Occipital lobe (tissue), 2 donors: ENCODE data around the gene GPR155. TPM values are rescaled to one million over a fixed set of nuclear protein-coding genes. Genes with fewer than 3 reads are reported as not detected.
A peak's percentile ranks its signal among the peaks of the same experiment; 100 is the strongest.

Source experiments
- DNase-seq: peaks from one replicate; lab custom pipeline; 2025; lab: John Stamatoyannopoulos, UW
- total RNA-seq: library from RNA; depleted of rRNA; stranded (reverse); fragments of >200 nt; gene quantifications from one replicate; pipeline ENCODE4 v1.2.3, GENCODE V29; 2014

Gene GPR155, protein sequence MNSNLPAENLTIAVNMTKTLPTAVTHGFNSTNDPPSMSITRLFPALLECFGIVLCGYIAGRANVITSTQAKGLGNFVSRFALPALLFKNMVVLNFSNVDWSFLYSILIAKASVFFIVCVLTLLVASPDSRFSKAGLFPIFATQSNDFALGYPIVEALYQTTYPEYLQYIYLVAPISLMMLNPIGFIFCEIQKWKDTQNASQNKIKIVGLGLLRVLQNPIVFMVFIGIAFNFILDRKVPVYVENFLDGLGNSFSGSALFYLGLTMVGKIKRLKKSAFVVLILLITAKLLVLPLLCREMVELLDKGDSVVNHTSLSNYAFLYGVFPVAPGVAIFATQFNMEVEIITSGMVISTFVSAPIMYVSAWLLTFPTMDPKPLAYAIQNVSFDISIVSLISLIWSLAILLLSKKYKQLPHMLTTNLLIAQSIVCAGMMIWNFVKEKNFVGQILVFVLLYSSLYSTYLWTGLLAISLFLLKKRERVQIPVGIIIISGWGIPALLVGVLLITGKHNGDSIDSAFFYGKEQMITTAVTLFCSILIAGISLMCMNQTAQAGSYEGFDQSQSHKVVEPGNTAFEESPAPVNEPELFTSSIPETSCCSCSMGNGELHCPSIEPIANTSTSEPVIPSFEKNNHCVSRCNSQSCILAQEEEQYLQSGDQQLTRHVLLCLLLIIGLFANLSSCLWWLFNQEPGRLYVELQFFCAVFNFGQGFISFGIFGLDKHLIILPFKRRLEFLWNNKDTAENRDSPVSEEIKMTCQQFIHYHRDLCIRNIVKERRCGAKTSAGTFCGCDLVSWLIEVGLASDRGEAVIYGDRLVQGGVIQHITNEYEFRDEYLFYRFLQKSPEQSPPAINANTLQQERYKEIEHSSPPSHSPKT
- total RNA-seq = 15.6 TPM

- peak; percentile 64 for DNase-seq
Observed at GRCh38 chr2:174486563-174487107, at the start of gene GPR155. GPR155 (minus strand) TSS chr2:174487029; CDS start chr2:174481956, 5,073 bp downstream.

GRCh38 chr2:174535757-174536703, 49.2 kb upstream of the GPR155 start:
- no peak for DNase-seq

DNA sequence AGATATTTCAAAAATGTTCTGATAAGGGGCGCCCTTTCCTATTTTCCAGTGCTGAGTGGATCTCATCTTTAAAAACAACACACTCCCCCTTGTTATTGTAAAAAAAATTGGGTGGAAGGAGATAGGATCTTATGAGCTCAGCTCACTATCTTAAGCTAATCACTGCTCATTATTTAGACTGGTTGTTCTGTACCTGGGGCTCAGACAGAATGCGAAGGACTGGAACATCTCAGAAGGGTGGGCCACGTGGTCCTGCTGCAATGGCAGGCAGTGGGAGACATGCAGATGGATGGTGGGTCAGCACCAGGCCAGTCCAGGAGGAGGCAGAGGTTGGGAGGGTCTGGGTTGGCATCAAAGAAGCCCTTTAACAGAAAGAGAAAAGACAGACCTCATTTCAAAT, 48.3 kb upstream of the GPR155 start:
- no peak for DNase-seq

DNA sequence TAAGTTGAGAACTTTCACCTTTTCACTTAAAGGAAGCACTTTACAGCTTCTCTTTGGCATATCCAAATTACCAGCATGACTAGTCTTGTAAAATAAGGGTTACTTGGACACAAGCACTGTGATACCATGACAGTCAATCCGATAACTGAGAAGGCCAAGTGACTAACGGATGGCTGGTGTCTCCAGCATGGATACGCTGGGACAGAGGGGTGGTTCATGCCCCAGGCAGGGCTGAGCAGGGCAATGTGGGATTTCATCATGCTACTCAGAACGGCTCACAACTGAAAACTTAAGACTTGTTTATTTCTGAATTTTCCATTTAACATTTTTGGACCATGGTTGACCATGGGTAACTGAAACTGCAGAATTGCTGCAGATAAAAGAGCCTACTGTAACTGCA, 43.1 kb upstream of the GPR155 start:
- DNase-seq = no peak

GRCh38 chr2:174527959-174528358, 41.1 kb upstream of the GPR155 start:
- no peak for DNase-seq

DNA sequence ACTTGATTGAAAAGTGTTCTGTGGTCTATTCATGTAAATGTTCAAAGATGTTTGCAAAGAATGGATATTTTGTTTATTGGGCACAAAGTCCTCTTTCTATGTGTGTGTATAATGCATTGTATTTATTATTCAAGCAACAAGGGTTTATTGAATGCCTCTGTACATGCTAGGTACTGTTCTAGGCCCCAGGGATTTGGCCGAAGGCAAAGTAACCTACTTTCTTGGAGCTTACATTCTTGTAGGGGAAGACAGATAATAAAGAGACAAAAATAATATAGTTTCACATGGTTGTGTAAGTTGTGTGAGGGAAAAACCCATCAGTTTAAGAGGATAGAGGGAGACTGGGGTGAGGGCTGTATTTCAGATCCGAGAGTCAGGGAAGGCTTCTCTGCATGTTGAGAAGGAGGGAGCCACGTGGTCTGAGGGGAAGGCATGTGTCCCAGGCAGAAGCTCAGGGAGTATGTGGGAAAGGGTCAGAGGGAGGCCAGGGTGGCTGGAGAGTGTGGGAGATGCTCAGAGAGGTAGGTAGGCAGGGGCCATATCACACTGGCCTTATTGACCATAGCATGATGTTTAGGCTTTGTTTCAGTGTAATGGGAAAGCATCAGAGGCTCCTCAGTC, 40.4 kb upstream of the GPR155 start:
- no peak for DNase-seq

DNA sequence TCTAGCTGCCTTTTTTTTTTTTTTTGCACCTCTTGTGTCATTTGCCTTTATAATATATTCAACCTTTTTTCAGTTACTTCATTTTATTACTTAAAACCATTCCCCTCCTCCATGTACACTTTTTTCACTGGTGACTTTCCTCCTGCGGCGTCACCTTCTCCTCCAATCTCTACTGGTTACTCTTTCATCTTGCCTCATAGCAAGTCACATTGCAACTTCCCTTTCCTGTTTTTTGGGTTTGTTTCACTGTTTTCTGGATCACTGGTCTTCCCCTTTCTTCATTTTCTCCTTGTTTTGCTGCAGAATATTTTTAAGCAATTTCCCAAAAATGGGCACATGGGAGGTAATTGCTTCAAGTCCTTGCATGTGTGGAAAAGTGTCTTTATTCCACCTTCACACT, 37.7 kb upstream of the GPR155 start:
- no peak for DNase-seq

DNA sequence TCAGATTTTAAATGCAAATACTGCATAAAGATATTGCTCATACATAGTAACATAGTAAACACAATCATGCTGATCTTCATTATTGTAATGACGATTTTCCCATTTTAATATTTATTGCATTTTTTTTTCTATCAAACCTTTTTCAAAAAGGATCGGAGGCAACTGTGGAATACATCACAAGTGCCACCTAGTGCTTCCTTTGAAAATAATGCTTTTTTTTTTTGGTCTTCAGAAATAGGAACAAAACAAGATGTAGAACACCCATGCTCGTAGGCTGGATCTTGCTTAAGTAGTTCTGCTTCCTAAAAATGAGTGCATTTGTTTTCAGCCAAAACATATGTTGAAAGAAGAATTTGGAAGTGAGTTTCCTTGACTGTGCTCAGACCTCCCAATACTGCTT, 35.7 kb upstream of the GPR155 start:
- DNase-seq = no peak

DNA sequence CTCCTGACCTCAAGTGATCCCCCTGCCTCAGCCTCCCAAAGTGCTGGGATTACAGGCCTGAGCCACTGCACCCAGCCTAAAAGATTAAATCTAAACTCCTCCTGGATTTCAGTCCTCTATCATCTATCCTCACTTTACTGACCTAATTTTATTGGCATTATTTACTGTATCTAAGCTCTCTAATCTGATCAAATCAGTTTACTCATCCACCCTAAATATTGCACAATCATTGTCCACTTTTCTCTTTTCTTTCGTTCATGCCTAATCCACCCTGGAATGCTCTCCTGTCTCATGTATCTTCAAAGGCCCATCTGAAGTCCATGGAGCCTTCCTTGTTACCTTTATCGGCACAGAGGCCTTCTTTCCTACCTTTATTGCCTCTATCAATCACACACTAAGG, 31.6 kb upstream of the GPR155 start:
- DNase-seq = no peak

DNA sequence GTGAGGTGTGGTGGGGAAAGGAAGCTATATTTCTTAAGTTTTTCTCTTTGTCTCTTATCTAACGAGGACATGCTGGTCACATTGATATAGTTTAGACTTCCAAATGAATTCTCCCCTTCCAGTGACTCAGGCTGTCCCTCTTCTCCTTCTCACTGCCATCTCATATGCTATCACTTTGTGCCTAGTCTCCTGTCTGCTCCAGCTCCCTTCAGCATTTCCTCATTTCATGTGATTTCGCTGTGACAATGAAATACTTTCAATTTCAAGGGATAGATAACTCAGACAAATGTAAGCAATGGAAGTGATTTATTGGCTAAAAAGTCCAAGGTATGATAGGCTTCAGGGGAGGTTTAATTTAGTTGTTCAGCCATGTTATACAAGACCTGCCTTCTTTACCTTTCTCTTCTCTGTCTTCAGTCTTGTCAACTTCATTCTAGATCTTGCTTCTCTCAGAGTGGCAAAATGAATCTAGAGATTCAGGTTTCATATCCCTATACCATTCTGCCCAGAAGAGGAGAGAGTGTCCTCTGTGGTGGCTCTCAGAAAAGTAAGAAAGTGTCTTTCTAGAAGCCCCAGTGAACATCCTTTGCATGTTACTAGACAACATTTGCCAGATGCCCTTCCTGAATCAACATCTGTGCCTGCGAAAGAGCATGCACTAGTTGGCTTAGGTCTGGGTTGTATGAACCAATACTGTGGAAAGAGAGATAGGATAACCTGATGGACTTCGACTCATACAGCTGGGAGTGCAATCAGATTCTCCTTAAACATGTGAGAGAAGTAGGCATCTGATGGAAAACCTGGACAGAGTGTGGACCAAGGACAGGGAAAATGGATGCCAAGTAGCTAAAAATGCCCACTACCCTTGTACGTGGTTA, 29.9 kb upstream of the GPR155 start:
- DNase-seq = no peak

DNA sequence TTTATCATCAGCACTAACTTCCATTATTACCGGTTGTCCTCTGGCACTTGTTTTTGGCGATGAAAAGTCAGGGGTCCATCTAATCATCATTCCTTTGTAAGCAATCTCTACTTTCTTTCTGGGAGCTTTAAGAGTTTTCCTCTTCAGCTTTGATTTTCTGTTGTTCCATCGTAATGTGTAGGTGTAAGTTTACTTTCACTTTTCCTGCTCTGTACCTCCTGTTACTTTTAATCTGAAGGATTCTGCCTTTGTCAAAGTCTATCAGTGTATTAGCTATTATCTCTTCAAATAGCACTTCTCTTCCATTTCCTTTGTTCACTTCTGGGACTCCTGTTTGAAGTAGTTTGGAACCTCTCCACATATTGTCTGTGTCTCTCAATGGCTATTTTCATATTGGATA, 25.5 kb upstream of the GPR155 start:
- DNase-seq = no peak

- DNase-seq = no peak
Observed at GRCh38 chr2:174511580-174512260, 24.9 kb upstream of the GPR155 start.

GRCh38 chr2:174510583-174511189, 23.9 kb upstream of the GPR155 start:
- no peak for DNase-seq

GRCh38 chr2:174503161-174503809, 16.5 kb upstream of the GPR155 start:
- no peak for DNase-seq

- DNase-seq = no peak
Observed at GRCh38 chr2:174499371-174499770, 12.5 kb upstream of the GPR155 start.

DNA sequence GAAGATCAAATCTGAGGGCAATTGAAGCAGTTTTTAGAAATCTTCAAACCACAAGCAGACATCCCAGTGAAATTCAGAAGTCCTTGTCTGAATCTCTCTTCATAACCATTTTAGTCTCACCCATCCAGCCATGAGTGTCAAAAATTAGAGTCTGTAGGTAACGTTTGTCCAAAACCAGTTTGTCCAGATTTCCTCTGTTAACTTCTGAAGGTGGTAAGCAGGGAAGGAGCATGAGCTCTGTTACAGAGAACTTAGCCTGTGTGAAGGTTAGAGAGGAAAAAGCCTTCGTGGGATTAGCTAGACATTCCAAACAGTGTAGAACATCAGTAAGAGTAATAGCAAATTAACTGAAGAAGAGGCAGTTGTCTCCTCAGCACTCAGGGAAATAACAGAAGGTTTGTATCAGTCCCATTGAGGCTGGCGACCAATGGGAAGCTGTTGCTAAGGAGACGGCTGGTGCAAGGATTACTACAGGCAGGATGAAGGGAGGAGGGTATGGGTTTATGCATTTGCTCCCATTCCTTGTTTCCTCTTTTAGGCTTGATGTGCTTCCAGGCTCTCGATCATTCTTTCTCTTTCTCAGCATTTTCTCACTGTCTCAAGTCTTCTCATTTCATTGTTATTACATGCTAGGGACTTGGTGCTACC, 8.7 kb upstream of the GPR155 start:
- no peak for DNase-seq

DNA sequence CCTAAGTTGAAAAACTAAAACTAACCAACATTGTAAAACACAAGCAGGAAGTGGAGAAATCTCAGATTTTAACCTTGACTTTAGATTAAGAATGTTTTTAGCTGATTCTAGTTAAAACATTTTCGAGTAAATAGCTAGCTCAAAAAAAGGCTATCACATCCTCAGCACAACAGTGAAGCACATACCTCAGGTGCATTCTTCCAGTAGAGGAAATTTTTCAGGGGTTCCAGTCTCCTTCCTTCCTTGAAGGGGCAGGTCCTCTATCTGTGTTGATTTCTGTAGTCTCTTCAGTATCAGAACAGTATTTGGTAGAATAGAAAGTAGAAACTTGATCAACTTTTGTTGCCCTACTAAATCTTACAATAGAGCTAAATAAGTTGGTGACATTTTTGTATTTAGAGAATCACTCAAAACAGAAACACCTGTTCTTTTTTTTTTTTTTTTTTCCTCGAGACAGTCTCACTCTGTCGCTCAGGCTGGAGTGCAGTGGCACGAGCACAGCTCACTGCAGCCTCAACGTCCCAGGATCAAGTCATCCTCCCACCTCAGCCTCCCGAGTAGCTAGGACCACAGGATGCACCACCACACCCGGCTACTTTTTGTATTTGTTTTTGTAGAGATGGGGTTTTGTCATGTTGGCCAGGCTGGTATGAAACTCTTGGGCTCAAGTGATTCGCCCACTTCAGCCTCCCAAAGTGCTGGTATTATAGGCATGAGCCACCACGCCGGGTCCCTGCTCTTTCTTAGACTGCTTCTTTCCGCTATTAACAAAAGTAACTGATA, 6.9 kb upstream of the GPR155 start:
- DNase-seq = no peak
